Kidney epithelial cell (primary cell): ENCODE results near the gene ZNF335. TPM values are rescaled to one million over a fixed set of nuclear protein-coding genes. Genes with fewer than 3 reads are reported as not detected.

Experiments used
- DNase-seq: peaks from one replicate; pipeline ENCODE4 v3.0.0-alpha.2; 2010; ENCODE audit warnings: low read depth
- H3K27me3 ChIP-seq: 2 replicates; pipeline ENCODE4 v1.6.0; 2011; ENCODE audit warnings: low read length; ENCODE audit not compliant: control insufficient read depth, insufficient read depth
- H3K36me3 ChIP-seq: 2 replicates; pipeline ENCODE4 v1.5.1; 2011; ENCODE audit warnings: low read length; ENCODE audit not compliant: control insufficient read depth, insufficient read depth
- H3K4me3 ChIP-seq: 2 replicates; pipeline ENCODE4 v1.5.1; 2011; ENCODE audit warnings: low read depth, mild to moderate bottlenecking, control low read depth, low read length
- CTCF ChIP-seq: IDR thresholded peaks from 2 replicates; pipeline ENCODE4 v1.5.1; 2011; ENCODE audit warnings: mild to moderate bottlenecking, moderate library complexity, low read length, control low read depth, inconsistent platforms; ENCODE audit not compliant: insufficient read depth, poor library complexity, severe bottlenecking
- total RNA-seq: library from RNA; depleted of rRNA; stranded (reverse); fragments of >200 nt; gene quantifications from 2 replicates; pipeline ENCODE4 v1.2.3, GENCODE V29; 2015

The ZNF335 gene
- total RNA-seq, 1 donor from 2014 or later: 20.3 TPM

- H3K36me3 ChIP-seq: peaks cover 1% of the 10 kb centered on the region
- no peaks in the 10 kb centered on the region for H3K27me3 ChIP-seq
- DNase-seq: no peak
- no peak overlapping the region for H3K4me3 ChIP-seq
- no peak for TF ChIP-seq CTCF
Observed at GRCh38 chr20:45909336-45909808, 62.6 kb downstream of the ZNF335 start.

- Histone ChIP-seq H3K27me3 (no peaks in the 10 kb centered on the region), H3K4me3 (no peak overlapping the region), H3K36me3 (peaks cover 1% of the 10 kb centered on the region)
- TF ChIP-seq CTCF: no peak
- DNase-seq: no peak
Observed at GRCh38 chr20:45908084-45908483, 63.9 kb downstream of the ZNF335 start.

- Histone ChIP-seq H3K4me3 (no peak overlapping the region), H3K36me3 (peaks cover 1% of the 10 kb centered on the region), H3K27me3 (no peaks in the 10 kb centered on the region)
- TF ChIP-seq CTCF: no peak
- no peak for DNase-seq
Observed at GRCh38 chr20:45907219-45907948, 64.6 kb downstream of the ZNF335 start.

GRCh38 chr20:45905505-45906079, 66.4 kb downstream of the ZNF335 start:
- no peak for DNase-seq
- H3K4me3 ChIP-seq: no peak overlapping the region
- H3K36me3 ChIP-seq: peaks cover 1% of the 10 kb centered on the region
- H3K27me3 ChIP-seq: no peaks in the 10 kb centered on the region
- no peak for TF ChIP-seq CTCF

GRCh38 chr20:45904583-45905504, 67.2 kb downstream of the ZNF335 start:
- Histone ChIP-seq H3K36me3 (peaks cover 1% of the 10 kb centered on the region), H3K4me3 (no peak overlapping the region), H3K27me3 (no peaks in the 10 kb centered on the region)
- no peak for DNase-seq
- no peak for TF ChIP-seq CTCF
